Myocyte (in vitro differentiated cells): Measurements from ENCODE around the gene NTRK1. TPM values are rescaled to one million over a fixed set of nuclear protein-coding genes. Genes with fewer than 3 reads are reported as not detected.
"Not testable (repeated sequence)": the region's sequence is repeated elsewhere in the genome, so short reads cannot be mapped to it uniquely, and the experiment has no call there.

Experiments used
- DNase-seq: peaks from one replicate; pipeline ENCODE4 v3.0.0-alpha.2; 2012; ENCODE audit warnings: low read depth
- total RNA-seq: library from RNA; depleted of rRNA; stranded (reverse); fragments of >200 nt; gene quantifications from 2 replicates; pipeline ENCODE4 v1.2.3, GENCODE V29; 2014

NTRK1 gene
- total RNA-seq, 1 donor from 2014 or later, result 2.5 TPM

GRCh38 chr1:156911577-156912298 is 51.1 kb downstream of the NTRK1 start:
- DNase-seq, result no peak

- DNase-seq, result no peak
These were observed 51.6 kb downstream of the NTRK1 start for GRCh38 chr1:156912310-156912709.

- DNase-seq, result no peak
These were observed 52.5 kb downstream of the NTRK1 start for GRCh38 chr1:156912861-156913808.

GRCh38 chr1:156913809-156914387 is 53.2 kb downstream of the NTRK1 start:
- DNase-seq, result no peak

- DNase-seq, result no peak
These were observed 53.8 kb downstream of the NTRK1 start for GRCh38 chr1:156914440-156914856.

GRCh38 chr1:156920233-156921052 is 59.8 kb downstream of the NTRK1 start, which contains the start of gene LRRC71:
LRRC71 (plus strand) TSS chr1:156920632; CDS start chr1:156920804, 172 bp downstream.
- peak; percentile 65 for DNase-seq

- DNase-seq, result no peak
These were observed 60.4 kb downstream of the NTRK1 start for GRCh38 chr1:156921053-156921529.

GRCh38 chr1:156922986-156923669 is 62.5 kb downstream of the NTRK1 start:
- DNase-seq, result no peak

GRCh38 chr1:156923670-156924477 is 63.2 kb downstream of the NTRK1 start:
- DNase-seq, result no peak

GRCh38 chr1:156924478-156925153 is 64.0 kb downstream of the NTRK1 start:
- no peak for DNase-seq

GRCh38 chr1:156925154-156926010 is 64.7 kb downstream of the NTRK1 start:
- no peak for DNase-seq

GRCh38 chr1:156926175-156926574 is 65.5 kb downstream of the NTRK1 start:
- DNase-seq, result peak; percentile 95

- not testable (repeated sequence) for DNase-seq
These were observed 66.0 kb downstream of the NTRK1 start for GRCh38 chr1:156926695-156927094.

- DNase-seq, result peak; percentile 65
These were observed 66.8 kb downstream of the NTRK1 start for GRCh38 chr1:156927215-156928042.

GRCh38 chr1:156928043-156928602 is 67.5 kb downstream of the NTRK1 start:
- DNase-seq, result no peak

- DNase-seq, result no peak
These were observed 69.1 kb downstream of the NTRK1 start for GRCh38 chr1:156929596-156930238.
